GM18502 (cell line): ENCODE data around the gene ADGRL3.
"Not testable (repeated sequence)": the region's sequence is repeated elsewhere in the genome, so short reads cannot be mapped to it uniquely, and the experiment has no call there.

Experiments
- ATAC-seq: cut with Tn5 transposase; IDR thresholded peaks from one replicate; pipeline ENCODE4 v1.9.1; 2021; ENCODE audit warnings: mild to moderate bottlenecking; ENCODE audit not compliant: unreplicated experiment, poor library complexity

Gene ADGRL3

GRCh38 chr4:61923179-61923578, 723.1 kb downstream of the ADGRL3 start:
- no peak for ATAC-seq

- no peak for ATAC-seq
Measured at GRCh38 chr4:61924131-61924530, 724.0 kb downstream of the ADGRL3 start.

- ATAC-seq: no peak
Measured at GRCh38 chr4:61933527-61933926, 733.4 kb downstream of the ADGRL3 start.

GRCh38 chr4:61934198-61934597, 734.1 kb downstream of the ADGRL3 start:
- no peak for ATAC-seq

GRCh38 chr4:61938250-61938846, 738.2 kb downstream of the ADGRL3 start:
- ATAC-seq: no peak

GRCh38 chr4:61950625-61951024, 750.5 kb downstream of the ADGRL3 start:
- ATAC-seq: no peak

- ATAC-seq: no peak
Measured at GRCh38 chr4:61953386-61953785, 753.3 kb downstream of the ADGRL3 start.

GRCh38 chr4:61958591-61958990, 758.5 kb downstream of the ADGRL3 start:
- ATAC-seq: no peak

GRCh38 chr4:61959087-61959486, 759.0 kb downstream of the ADGRL3 start:
- ATAC-seq: no peak

- no peak for ATAC-seq
Measured at GRCh38 chr4:61984260-61984909, 784.3 kb downstream of the ADGRL3 start.

GRCh38 chr4:61985426-61985825, 785.3 kb downstream of the ADGRL3 start:
- ATAC-seq: no peak

GRCh38 chr4:61986929-61987328, 786.8 kb downstream of the ADGRL3 start:
- not testable (repeated sequence) for ATAC-seq

- ATAC-seq: no peak
Measured at GRCh38 chr4:61992351-61992750, 792.2 kb downstream of the ADGRL3 start.

GRCh38 chr4:61994036-61994435, 793.9 kb downstream of the ADGRL3 start:
- no peak for ATAC-seq

GRCh38 chr4:61995717-61996340, 795.7 kb downstream of the ADGRL3 start:
- ATAC-seq: no peak

GRCh38 chr4:61996943-61997342, 796.8 kb downstream of the ADGRL3 start:
- no peak for ATAC-seq

- ATAC-seq: no peak
Measured at GRCh38 chr4:61997831-61998230, 797.7 kb downstream of the ADGRL3 start.

GRCh38 chr4:62003695-62004094, 803.6 kb downstream of the ADGRL3 start:
- no peak for ATAC-seq

GRCh38 chr4:62004881-62005280, 804.8 kb downstream of the ADGRL3 start:
- no peak for ATAC-seq

- ATAC-seq: no peak
Measured at GRCh38 chr4:62006108-62006507, 806.0 kb downstream of the ADGRL3 start.

GRCh38 chr4:62015043-62015739, 815.1 kb downstream of the ADGRL3 start:
- no peak for ATAC-seq
